Measurements from ENCODE around the gene KLHL35.
A peak's percentile ranks its signal among the peaks of the same experiment; 100 is the strongest.

KLHL35 gene, protein sequence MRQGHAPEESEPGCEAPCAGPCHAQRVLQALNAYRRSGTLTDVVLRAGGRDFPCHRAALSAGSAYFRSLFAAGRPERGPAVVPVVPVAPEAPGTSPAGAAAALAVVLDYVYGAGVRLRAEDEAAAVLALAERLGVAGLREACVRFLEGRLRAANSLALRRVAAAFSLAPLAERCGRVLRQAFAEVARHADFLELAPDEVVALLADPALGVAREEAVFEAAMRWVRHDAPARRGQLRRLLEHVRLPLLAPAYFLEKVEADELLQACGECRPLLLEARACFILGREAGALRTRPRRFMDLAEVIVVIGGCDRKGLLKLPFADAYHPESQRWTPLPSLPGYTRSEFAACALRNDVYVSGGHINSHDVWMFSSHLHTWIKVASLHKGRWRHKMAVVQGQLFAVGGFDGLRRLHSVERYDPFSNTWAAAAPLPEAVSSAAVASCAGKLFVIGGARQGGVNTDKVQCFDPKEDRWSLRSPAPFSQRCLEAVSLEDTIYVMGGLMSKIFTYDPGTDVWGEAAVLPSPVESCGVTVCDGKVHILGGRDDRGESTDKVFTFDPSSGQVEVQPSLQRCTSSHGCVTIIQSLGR

DNA sequence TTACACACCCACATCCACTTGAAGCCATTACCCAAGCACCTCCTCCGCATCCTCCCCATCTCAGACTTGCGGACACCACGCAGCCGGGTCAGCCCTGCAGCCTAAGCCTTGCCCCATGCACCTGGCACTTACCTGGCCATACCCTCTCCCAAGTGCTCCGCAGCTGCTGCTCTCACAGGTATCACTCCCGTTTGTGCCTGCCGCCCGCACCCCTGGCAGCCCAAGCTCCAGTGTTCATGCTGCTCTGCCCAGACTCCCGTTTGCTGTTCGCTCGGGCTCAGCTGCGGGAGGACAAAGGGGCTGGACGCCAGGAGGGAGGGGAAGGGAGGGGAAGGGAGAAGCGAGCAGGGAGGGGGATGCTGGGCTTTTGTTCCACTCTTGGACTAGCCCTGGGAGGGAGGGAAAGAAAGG lies at the start of gene KLHL35:
KLHL35 (minus strand) TSS at position 293 of the 411 bp plus-strand sequence. CDS start 2,574 bp downstream, outside the sequence.
- DNase-seq (ENCODE audit: low read depth in 1 of 2, low spot score in 1 of 2): no peak
- in situ Hi-C loops (cut with HindIII; ENCODE audit: low pct_unique_long_range_greater_than_20kb, low sequenced_read_pairs): no loop called here
- no peak for TF ChIP-seq JUND (IDR thresholded peaks at IDR 0.05; ENCODE audit: low read depth)

DNA sequence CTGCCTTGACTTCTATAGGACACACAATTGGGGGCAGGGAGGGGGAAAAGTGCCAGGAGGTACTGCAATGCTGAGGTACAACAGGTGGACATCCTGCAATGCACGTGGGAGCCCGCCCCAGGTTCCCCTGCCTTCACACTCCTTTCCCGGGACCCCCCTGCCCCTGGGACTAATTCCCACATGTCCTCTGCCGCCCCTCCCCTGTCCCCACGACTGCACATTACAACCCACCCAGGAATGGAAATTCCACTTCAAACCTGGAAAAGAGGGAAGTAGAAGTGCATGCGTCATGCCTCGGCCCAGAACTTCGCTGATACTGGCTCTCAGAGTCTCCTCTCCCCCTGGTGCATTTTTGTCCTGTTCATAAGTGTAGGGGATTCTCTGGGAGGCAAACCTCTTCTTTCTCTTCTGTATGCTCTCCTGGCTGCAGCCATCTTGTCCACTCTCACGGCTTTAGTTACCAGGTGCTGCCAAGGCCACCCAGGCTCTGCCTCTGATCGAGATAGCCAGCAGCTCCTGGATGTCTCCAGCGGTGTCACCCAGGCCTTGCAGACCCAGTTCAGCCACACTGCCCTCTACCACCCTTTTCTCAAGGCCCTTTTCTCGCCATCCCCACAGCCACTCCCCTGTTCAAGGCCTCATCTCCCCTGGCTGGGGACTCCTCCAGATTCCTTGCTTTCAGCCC lies 49.1 kb upstream of the KLHL35 start:
- no peak for DNase-seq (ENCODE audit: low read depth in 1 of 2, low spot score in 1 of 2)
- in situ Hi-C loops (cut with HindIII; ENCODE audit: low pct_unique_long_range_greater_than_20kb, low sequenced_read_pairs): no loop called here
- no peak for TF ChIP-seq JUND (IDR thresholded peaks at IDR 0.05; ENCODE audit: low read depth)

DNA sequence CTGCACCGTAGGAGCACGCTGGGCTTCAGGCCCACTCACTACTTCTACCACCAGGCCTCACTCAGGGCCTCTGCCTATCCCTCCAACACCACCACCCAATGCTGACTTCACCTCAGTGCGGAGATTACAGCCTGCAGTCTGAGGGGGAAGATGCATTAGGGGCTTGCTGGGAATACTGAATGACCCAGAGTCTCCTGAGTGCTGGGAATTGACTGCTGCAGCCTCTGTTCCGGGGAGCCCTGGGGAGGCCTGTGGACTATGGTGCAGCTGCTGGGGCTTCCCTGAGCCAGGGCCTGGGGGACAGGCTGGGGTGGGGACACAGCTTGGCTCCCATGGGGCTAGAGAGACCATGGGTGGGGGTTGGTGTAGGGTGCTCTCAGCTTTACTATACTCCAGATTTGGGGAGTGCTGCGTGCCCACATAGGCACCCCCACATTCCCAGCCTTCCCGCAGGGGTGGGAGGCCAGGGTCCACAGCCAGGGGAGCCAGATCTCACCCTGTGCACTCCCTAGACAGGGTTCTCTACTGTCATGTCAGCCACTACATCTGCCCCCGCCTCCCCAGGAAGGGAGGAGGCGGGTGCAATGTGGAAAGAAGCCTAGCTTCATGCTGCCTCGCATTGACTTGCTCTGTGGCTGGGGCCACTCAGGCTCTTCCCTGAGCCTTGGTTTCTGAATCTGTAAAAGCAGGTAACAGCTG lies 48.4 kb upstream of the KLHL35 start:
- DNase-seq (ENCODE audit: low read depth in 1 of 2, low spot score in 1 of 2): no peak
- no peak for TF ChIP-seq JUND (IDR thresholded peaks at IDR 0.05; ENCODE audit: low read depth)
- in situ Hi-C loops (cut with HindIII; ENCODE audit: low pct_unique_long_range_greater_than_20kb, low sequenced_read_pairs): no loop called here

DNA sequence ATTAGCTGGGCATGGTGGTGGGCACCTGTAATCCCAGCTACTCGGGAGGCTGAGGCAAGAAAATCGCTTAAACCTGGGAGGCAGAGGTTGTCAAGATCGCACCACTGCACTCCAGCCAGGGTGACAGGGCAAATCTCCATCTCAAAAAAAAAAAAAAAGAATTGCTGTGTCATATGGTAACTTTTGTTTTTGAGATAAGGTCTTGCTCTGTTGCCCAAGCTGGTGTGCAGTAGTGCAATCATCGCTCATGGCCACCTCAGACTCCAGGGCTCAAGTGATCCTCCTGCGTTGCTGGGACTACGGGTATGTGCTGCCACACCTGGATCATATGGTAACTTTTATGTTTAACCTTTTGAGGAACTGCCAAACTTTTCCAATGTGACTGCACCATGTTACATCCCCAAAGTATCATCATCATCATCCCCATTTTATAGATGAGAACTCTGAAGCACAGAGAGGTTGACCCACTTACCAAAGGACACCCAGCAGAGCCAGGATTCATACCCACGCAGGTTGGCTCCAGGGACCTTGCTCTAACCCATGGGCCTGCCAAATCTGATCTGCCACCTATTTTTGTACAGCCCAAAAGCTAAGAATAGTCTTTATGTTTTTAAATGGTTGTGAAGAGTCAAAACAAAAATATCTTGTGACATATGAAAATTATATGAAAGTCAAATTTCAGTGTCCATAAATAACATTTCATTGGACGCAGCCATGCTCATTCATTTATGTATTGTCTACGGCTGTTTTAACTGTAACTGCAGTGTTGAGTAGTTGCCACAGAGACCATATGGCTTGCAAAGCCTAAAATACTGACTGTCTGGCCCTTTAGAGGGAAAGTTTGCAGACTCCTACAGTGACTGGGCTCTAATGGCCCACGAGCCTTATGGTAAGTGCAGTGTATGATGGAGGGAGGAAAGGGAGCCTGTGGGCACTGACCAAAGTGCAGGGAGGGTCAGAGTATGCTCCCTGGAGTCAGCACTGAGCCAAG lies 47.5 kb upstream of the KLHL35 start:
- TF ChIP-seq JUND (IDR thresholded peaks at IDR 0.05; ENCODE audit: low read depth): no peak
- DNase-seq (ENCODE audit: low read depth in 1 of 2, low spot score in 1 of 2): no peak
- in situ Hi-C loops (cut with HindIII; ENCODE audit: low pct_unique_long_range_greater_than_20kb, low sequenced_read_pairs): no loop called here

DNA sequence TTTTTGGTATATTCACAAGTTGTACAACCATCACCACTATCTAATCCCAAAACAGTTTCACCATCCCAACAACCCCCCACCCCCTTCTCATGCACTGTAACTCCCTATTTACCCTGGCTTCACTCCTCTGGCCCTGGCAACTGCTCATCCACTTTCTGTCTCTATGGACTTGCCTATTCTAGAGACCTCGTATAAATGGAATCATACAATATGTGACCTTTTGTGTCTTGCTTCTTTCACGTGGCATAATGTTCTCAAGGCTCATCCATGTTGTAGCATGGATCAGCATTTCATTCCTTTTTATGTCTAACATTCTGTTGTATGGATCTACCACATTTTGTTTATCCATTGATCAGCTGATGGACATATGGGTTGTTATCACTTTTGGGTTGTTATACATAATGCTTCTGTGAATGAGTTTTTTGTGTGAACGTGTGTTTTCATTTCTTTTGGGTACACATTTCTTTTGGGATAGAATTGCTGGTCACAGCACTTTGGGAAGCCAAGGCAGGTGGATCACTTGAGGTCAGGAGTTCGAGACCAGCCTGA lies 46.7 kb upstream of the KLHL35 start:
- in situ Hi-C loops (cut with HindIII; ENCODE audit: low pct_unique_long_range_greater_than_20kb, low sequenced_read_pairs): no loop called here
- no peak for DNase-seq (ENCODE audit: low read depth in 1 of 2, low spot score in 1 of 2)

DNA sequence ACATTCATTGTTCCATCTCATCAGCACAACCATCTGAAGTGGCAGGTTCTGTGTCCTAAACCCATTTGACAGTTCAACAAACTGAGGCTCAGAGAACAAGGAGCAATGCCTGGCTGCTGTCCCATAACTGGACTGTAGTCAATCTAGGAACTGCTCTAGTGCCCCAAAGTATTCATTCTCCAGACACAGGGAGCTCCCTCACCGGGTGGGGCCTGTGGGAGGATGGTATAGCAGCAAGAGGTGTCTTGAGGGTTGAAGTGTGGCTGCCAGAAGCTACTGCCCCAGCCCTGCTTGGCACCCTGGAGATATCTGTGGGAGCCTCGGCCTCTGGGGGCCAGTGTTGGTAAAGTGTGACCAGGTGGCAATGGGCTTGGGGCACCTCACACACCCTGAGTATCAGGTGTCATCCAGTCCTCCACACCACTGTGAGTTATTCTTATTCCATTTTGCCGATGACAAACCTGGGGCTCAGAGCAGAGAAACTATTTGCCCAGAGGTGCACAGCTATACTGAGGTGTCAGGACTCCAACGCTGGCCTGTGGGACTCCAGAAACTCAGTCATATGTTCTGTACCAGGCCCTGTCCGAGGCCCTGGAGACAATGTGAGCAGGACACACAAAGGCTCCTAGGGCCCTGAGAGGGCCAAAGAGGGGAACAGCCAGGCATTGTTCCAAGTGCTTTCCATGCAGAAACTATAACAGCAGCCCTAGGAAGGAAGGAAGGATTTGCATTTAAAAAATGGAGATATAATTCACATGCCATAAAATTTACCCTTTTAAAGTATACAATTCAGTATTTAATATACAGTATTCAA lies 46.0 kb upstream of the KLHL35 start:
- no peak for DNase-seq (ENCODE audit: low read depth in 1 of 2, low spot score in 1 of 2)
- TF ChIP-seq JUND (IDR thresholded peaks at IDR 0.05; ENCODE audit: low read depth): no peak
- in situ Hi-C loops (cut with HindIII; ENCODE audit: low pct_unique_long_range_greater_than_20kb, low sequenced_read_pairs): no loop called here

More for the DNA sequence above, 46.7 kb upstream of the KLHL35 start:
- no peak for TF ChIP-seq JUND (IDR thresholded peaks at IDR 0.05; ENCODE audit: low read depth)

DNA sequence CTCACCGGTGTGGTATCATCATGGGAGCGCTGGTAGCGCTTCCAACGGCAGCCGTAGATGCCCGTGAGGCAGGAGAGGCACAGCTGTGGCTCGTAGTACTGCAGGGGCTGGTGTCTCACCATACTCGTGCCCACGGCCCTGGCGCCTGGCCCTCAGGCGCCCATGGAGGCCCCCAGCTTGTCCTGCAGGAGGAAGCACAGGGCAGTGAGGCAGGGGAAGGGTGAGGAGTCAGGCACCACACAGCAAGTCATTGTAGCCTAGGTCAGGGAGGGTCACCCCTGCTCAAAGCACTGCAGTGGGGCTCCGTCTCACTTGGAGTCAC lies 44.6 kb upstream of the KLHL35 start:
- DNase-seq (ENCODE audit: low read depth in 1 of 2, low spot score in 1 of 2): no peak
- no peak for TF ChIP-seq JUND (IDR thresholded peaks at IDR 0.05; ENCODE audit: low read depth)
- in situ Hi-C loops (cut with HindIII; ENCODE audit: low pct_unique_long_range_greater_than_20kb, low sequenced_read_pairs): no loop called here

DNA sequence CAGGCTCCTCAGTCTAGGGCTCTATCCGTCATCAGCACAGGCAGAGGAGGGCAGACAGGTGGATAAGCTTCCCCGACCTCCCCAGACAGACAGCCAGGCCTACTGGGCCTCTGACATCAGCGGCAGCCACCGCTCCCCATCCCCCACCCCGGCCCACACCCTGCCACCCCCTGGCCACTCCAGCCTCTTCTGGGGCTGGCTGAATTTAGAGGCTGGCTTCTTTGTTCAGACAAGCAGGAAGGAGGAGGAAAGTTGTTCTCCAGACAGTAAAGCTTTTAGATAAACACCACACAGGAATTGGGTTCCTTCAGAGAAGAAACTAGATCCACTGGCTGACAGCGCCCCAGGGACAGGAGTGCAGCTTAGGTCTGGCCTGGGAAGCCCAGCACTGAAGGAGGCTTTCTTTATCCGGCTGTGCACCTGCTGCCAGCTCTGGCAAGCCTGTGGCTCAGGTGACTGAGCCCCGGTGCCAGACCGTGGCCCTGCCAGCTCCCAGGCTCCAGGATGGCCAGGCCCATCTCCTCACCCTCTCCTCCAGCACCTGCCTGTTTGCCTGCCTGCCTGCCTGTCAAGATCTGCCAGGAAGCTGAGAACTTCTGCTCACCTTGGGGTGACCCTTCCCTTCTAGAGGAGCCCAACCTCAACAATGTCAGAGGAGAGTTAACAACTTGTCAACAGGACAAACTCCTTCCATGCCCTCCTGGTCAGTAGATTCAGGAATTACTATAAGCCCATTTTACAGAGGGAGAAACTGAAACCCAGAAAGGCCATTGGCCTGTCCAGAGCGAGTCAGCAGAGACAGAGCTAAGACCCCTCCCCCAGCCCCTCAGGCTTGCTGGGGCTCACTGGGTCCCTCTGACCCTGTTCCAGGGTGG lies 44.0 kb upstream of the KLHL35 start:
- TF ChIP-seq JUND (IDR thresholded peaks at IDR 0.05; ENCODE audit: low read depth): no peak
- in situ Hi-C loops (cut with HindIII; ENCODE audit: low pct_unique_long_range_greater_than_20kb, low sequenced_read_pairs): no loop called here
- peak; percentile 44 to 62 for DNase-seq (ENCODE audit: low read depth in 1 of 2, low spot score in 1 of 2)

DNA sequence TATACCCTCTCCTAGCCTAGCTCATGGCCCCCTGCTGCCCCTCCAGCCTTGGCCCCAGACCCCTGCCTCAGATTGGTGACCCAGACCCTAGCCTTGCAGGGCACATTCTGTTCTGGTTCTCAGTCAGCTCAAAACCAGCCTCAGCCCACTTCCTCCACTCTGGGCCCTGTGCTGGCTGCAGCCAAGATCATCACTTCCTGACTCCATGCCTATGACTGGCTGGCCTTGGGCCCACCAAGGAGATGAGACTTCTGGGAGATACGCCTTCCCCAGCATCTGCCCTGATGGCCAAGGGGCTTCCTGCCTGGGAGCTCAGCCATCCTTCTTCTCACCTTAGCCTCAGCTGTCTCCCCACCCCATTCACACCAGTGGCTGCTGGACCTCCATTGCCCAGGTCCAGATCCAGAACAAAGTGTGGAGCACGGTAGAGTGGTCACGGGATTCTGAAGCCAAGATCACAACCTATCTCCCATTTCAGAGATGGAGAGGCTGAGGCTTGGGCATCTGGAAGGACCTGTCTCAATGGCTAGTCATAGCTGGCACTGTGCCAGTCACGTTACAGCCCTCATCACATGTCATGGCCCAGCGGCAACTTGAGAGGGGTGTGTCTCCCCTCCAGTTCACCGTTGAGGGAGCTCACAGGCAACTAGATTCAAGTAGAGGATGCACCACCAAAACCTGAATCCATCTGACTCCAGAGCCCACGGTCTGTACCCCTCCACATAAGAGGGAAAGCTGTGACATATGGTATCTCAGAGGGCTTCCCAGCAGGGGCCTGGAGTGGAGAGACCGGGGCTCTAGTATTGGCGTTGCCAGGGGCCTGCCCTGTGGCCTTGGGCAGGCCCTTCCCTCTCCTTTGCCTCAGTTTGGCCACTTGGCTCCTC lies 43.0 kb upstream of the KLHL35 start:
- no peak for TF ChIP-seq JUND (IDR thresholded peaks at IDR 0.05; ENCODE audit: low read depth)
- DNase-seq (ENCODE audit: low read depth in 1 of 2, low spot score in 1 of 2): peak in 1 of 2 experiments; percentile 38
- in situ Hi-C loops (cut with HindIII; ENCODE audit: low pct_unique_long_range_greater_than_20kb, low sequenced_read_pairs): no loop called here
